Measurements from ENCODE around the gene LRRC61.
"Not testable (repeated sequence)": the region's sequence is repeated elsewhere in the genome, so short reads cannot be mapped to it uniquely, and the experiment has no call there.

LRRC61 gene

GRCh38 chr7:150322833-150323681 lies at the start of gene LRRC61, which contains the start of gene ACTR3C:
LRRC61 (plus strand) TSS chr7:150323355; CDS start chr7:150336862, 13,507 bp downstream.
ACTR3C (minus strand) TSS chr7:150323545; CDS start chr7:150295296, 28,249 bp downstream.
- no peak for DNase-seq

GRCh38 chr7:150276132-150276695 lies 46.9 kb upstream of the LRRC61 start:
- DNase-seq: not testable (repeated sequence)

GRCh38 chr7:150278383-150278782 lies 44.8 kb upstream of the LRRC61 start:
- DNase-seq: not testable (repeated sequence)

- DNase-seq: not testable (repeated sequence)
Measured at GRCh38 chr7:150281681-150282403, 41.3 kb upstream of the LRRC61 start.

- not testable (repeated sequence) for DNase-seq
Measured at GRCh38 chr7:150283111-150283510, 40.0 kb upstream of the LRRC61 start.

GRCh38 chr7:150283608-150284007 lies 39.5 kb upstream of the LRRC61 start:
- not testable (repeated sequence) for DNase-seq

GRCh38 chr7:150285849-150286754 lies 37.1 kb upstream of the LRRC61 start:
- not testable (repeated sequence) for DNase-seq

- DNase-seq: not testable (repeated sequence)
Measured at GRCh38 chr7:150287815-150288214, 35.3 kb upstream of the LRRC61 start.

- not testable (repeated sequence) for DNase-seq
Measured at GRCh38 chr7:150288816-150289215, 34.3 kb upstream of the LRRC61 start.

- DNase-seq: not testable (repeated sequence)
Measured at GRCh38 chr7:150290317-150290716, 32.8 kb upstream of the LRRC61 start.

GRCh38 chr7:150295027-150295426 lies 28.1 kb upstream of the LRRC61 start:
- DNase-seq: not testable (repeated sequence)

- DNase-seq: not testable (repeated sequence)
Measured at GRCh38 chr7:150295614-150296013, 27.5 kb upstream of the LRRC61 start.

- not testable (repeated sequence) for DNase-seq
Measured at GRCh38 chr7:150296802-150297201, 26.4 kb upstream of the LRRC61 start.

- not testable (repeated sequence) for DNase-seq
Measured at GRCh38 chr7:150297978-150298377, 25.2 kb upstream of the LRRC61 start.

GRCh38 chr7:150302908-150303310 lies 20.2 kb upstream of the LRRC61 start:
- DNase-seq: not testable (repeated sequence)

GRCh38 chr7:150304499-150305258 lies 18.5 kb upstream of the LRRC61 start:
- not testable (repeated sequence) for DNase-seq

- DNase-seq: not testable (repeated sequence)
Measured at GRCh38 chr7:150305259-150305902, 17.8 kb upstream of the LRRC61 start.

- DNase-seq: not testable (repeated sequence)
Measured at GRCh38 chr7:150305903-150306284, 17.3 kb upstream of the LRRC61 start.

- DNase-seq: not testable (repeated sequence)
Measured at GRCh38 chr7:150306377-150306776, 16.8 kb upstream of the LRRC61 start.

GRCh38 chr7:150307129-150307528 lies 16.0 kb upstream of the LRRC61 start:
- DNase-seq: no peak

- no peak for DNase-seq
Measured at GRCh38 chr7:150307904-150308303, 15.3 kb upstream of the LRRC61 start.
